CD4-positive, alpha-beta T cell treated with Interleukin-12 subunit alpha and Interleukin-12 subunit beta, for 1 hour (primary cell): Measurements from ENCODE around the gene MBOAT2.

Experiments
- DNase-seq: peaks from one replicate; pipeline ENCODE4 v3.0.0-alpha.2; 2020

MBOAT2 gene

DNA sequence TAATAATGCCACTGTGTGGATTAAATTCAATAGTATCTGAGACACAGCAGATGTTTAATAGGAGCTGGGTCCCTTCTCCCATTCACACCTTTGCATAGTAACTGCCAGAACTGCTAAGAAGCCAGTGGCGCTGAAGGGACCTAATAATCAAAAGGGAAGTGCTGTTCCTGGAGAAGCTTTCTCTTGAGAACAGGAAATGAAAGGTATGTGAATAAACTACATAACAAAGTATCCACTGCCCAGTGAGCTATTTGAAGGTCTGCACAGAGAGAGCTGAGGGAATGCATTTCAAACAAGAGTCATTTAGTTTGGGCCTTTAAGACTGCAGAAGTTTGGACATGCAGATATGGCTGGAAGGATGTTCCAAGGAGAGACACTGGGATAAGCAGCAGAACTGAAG lies 110.0 kb downstream of the MBOAT2 start:
- no peak for DNase-seq

DNA sequence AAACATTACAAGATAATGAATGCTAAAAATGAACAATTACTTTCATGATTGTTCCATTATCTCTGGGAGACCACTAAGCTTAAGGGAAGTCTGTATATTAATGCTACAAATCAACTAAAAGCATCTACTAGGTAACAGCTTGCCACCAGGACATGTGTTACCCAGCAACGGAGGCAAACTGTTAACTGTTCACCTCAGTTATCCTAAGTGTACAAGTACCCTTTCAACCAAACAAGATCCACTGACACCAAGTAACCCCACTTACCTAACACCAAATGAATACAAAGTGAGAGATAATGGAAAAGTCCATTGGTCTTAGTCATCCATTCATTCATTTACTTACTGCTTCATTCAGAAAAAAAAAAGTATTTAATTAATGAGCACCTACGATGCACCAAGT lies 111.4 kb downstream of the MBOAT2 start:
- no peak for DNase-seq

DNA sequence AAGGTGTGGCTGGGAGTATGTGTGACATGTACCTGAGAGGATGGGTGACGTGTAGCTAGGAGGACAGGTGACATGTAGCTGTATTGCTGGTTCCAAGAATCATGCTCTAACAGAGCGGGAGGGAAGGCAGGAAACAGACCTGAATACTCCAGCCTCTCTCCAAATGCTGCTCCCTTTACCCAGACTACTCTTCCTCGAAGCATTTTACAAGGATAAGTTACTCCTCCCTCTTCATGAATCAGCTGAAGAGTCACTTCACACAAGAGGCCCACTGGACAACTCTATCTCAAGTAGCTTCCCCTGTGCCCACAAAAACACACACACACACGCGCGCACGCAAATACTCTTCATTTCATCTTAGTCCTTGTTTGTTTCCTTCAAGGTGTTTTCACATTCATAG lies 113.5 kb downstream of the MBOAT2 start:
- no peak for DNase-seq

DNA sequence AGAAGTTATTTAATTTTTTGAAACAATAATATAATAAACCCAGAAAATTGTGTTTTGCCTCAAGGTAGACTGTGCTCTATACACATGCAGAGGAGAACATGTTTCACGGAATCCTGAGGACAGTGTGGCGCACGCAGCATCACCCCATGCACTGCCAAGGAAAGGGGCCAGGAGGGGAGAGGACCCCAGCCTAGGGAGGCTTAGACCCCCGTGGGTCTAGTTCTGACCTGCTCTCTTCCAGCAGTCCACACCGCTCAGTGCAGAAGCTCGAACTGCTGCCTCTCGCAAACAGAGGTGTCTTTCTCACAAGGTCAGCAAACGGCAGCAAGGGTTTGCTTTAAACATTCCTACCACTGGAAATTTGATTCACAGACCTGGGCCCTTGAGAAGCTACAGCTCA lies 114.5 kb downstream of the MBOAT2 start:
- DNase-seq, result no peak

DNA sequence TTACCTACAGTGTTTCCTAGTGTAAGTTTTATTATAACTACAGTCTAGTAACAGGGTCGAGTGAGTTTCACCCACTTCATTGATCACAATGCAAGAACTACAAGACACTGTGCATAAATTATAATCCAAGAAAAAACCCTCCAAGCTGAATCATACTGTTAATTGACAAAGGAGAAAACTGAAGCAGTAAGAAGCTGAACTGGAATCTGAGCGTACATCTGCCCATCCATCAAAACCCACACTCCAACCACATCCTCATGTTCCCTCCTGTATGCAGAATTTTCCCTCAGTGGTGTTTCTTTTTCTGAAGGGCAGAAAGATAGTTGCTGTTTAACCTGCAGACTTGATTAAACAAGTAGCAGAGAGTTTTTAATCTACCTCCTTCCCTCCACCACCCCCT lies 116.6 kb downstream of the MBOAT2 start:
- DNase-seq, result no peak

DNA sequence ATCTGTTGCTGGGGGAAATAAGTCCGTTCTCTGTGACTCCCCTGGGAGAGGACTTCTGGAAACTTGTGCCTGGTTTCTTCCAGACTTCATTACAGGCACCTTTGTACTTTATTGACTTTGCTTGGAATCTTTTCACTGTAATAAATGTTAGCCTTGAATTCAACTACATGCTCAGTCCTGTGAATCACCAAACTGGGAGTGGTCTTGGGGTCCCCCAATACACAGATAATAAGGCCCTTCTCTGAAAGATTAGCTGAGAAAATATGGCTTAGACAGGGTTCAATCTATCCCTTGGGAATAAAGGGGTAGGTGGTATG lies 117.3 kb downstream of the MBOAT2 start:
- no peak for DNase-seq

DNA sequence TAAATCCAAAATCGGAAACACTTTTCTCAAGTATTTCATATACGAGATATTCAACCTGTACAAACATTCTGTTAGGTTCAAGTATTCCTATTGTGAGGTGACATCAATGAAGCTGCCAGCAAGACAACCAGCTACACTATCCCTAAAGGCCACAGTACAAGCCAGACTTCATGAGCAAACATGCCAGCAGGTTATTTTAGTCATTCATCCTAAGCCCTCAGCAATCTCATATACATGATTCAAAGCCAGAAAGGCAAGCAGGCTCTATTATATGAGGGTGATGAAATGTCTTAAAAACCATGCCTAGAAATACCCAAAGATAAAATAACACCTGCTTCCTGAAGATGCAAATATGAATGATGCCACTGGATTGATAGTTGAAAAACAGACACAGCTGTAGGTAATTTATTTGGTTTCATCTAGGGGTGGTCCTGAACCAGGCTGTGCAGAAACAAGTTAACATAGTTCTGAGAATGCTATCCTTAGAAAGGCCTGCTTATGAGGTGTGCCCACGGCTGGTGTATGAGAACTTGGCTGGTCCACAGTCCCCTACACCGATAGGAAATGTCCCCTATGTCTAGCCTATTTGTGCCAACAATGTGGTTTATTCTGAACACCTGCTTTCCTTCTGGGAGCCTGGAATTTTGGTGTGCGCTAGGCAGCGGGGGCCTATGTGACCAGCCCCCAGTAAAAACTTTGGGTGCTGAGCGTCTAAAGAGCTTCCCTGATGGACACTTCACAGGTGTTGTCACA lies 117.9 kb downstream of the MBOAT2 start:
- DNase-seq, result no peak

DNA sequence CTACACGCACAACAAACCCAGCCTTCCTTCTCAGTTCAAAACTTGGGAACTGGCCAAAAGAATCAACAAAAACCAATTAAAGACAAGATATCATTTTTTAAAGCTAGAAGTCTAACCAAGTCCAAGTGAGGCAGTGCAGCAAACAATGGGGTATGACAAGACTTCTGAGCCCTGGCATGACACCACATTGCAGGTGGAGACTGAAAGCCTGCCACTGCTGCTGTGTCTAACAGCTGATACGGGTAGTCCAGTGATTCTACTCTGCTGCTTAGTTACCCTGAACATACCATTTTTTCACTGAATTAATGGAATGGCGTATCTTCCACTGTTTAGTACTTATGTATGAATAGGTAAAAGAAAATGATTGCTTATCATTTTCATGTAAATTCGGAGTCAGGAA lies 118.7 kb downstream of the MBOAT2 start:
- DNase-seq, result no peak

DNA sequence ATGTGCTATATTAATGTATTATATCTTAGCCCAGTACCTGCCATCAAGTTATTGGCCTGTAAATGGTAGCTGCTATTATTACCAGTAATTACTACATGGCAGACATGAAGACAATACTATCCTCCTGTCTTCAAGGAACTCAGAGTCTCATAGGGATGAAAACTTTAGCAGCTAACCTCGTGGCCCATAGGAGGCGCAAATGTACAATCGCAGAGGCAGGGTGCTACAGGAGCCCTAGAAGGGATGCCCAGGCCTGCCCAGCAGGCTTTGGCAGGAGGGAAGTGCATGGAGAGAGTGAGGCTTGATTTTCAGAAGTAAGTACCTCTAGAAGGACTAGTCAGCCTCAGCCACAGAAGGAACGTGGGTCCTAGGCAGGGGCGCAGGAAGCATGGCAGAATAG lies 121.4 kb downstream of the MBOAT2 start:
- no peak for DNase-seq

DNA sequence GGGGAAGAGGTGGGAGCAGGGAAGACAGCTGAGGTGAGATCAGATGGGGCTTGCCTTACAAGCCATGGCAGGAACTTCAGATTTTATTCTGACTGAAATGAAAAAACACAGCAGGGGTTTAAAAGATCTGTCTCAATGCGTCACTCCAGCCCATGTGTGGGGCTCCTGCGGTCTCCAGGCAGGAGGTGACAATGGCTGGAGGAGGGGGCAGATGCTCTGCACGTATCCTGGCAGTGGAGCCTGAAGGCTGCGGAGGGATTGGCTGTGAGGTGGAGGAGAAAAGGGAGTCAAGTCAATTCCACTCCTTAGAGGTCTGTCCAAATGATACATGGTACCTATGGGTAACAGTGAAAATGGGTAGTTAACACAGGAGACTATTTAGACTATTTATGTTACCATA lies 125.6 kb downstream of the MBOAT2 start:
- no peak for DNase-seq

DNA sequence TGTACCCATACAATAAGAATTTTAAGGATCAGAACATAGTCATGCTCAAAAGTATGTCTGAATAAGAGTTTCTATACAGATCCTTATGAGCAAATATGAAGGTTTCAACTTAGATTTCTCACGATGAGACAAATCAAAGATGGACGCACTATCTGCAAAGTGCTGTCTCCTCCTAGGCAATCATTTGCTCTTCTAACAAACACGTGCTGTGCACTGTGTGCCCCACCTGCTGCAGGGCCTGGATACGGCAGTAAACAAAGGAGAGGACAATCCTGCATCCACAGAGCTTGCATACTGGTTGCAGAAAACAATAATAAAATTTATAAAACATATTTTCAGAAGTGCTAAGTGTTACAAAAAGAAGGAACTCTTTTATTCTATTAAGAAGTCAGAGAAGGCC lies 126.2 kb downstream of the MBOAT2 start:
- no peak for DNase-seq

DNA sequence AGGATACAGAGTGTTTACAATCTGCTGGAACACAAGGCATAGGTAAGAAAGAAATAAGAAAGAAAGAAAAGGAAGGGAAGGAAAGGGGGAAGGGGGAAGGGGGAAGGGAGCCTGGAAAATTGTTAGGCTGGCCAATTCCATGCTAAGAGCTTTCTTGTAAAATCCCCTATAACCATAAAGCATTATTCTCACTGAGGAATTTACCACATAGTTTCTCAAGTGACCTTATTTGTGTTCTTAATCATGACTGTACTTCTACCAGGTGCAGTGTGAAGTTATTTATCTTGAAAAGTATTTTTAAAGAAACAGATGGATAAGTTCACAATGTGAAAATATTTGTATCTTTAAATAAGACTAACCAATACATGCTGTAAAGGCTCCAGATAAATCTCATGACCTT lies 126.9 kb downstream of the MBOAT2 start:
- DNase-seq, result no peak

DNA sequence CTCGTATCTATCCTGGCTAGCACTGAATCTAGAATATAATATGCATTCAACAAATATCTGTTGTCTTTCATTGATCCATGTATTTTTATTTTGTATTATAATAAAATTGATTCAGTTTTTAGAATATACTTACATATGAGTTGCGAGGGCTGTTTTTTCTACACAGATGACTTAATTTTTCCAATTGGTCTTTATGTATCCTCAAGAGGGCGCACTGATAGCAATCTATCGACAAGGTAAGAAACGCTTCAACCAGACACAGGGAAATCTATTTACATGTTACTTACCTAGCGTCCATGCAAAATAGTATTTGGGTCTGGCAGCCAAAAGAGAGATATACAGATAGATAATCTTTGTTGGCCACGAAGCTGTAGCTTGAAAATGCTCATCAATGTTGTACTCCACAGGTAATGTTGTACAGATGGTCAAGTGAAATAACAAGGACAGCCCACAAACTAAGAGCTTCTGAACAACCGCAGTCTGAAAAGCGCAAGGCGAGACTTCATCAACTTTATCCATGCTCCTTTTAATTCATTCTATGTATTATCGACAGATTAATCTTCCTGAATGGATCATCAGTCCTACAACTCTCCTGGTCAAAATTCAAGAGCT lies 130.6 kb downstream of the MBOAT2 start:
- DNase-seq, result peak; percentile 7

DNA sequence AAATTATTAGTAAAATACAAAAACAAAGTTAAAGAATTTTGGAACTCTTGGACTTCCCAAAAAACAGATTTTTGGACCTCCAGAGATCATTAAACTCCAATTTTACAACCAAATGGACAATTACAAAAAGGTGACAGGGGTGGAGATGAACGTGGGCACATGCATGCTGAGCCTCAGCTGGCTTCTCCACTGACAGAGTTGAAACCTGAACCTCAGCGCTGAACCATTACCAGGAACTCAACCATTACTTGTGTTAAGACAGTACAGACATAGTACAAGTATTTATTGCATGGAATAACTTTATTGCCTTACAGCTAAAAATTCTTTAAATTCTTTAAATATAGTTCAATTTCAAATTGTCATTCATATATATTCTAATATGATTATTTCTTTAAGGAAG lies 133.0 kb downstream of the MBOAT2 start:
- DNase-seq, result no peak

DNA sequence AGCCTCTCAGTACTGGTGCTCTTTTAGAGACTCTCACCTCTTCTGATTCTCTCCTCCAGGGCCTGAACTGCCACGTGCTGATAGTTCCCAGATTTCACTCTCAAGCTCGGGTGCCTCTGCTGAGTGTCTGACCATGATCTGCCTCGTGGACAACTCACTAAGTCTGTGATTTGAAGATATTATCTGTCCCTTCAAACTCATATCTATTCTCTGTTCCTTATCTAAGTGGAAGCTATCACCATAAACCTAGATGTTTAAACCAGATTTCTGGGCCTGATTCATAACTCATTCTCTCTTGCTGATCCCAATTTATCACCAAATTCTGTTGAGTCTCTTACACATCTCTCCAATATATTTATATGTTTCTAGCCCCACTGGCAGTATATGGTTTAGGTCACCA lies 136.1 kb downstream of the MBOAT2 start:
- DNase-seq, result no peak

DNA sequence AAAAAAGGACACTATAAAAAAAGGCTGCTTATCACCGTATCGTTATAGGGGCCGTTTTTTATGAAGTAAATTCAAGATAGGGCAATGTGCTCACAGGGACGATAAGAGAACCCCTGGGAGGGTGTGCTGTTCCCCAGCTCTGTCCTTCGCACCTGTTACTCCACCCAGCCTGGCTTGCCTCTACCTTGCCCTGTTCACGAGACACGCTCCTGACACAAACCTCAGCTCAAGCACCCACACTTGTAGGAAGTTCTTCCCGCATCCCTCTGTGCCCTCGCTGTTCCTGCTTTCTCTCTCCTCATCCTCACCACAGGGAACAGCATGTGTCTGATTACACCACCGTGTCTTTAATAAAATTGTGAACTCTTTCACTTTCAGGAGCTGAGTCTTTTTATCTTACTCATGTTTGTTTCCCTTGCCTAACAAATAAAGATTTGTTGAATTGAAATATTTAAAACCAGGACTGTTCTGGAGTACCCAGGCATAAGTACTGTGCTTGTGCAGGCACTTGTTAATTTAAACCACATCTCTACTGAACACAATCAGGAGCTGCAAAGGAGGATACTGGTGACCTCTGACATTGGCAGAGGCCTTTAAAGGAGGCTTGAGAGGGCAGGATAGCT lies 140.0 kb downstream of the MBOAT2 start:
- DNase-seq, result no peak

DNA sequence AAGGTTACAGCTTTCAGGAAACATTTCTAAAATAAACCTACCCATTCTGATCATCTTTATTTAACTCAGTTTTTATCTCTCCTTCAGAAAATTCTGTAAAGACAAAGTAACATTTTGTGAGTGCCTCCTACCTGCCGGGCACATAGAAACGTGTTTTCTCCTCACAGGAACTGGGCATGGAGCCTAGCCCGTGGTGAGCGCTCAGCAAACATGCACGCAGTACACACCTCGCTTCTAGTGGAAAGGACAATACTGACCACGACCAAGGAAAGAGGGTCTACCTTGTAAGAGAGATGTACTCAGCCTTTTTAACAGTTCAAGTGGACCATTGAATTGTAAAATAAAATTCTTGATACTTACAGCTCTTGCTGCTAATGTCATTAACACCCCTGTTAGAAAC lies 141.3 kb downstream of the MBOAT2 start:
- no peak for DNase-seq

DNA sequence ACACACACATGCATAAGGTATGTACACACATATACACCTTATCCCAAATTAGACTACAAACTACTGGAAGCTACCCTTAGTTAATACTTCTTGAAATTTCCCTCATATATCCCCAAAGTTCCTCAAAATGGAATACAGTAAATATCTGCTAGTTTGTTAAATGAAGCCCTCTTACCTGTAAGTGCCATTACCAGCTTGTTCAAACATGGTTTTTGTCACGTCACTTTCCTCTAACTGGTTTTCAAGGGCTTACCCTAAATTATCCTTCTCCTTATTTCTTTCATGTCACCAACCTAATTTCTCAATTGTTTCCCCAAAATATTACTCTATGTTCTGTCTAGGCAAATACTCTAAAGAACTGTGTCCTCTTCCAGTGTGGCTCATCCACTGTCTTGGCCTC lies 141.7 kb downstream of the MBOAT2 start:
- DNase-seq, result no peak

DNA sequence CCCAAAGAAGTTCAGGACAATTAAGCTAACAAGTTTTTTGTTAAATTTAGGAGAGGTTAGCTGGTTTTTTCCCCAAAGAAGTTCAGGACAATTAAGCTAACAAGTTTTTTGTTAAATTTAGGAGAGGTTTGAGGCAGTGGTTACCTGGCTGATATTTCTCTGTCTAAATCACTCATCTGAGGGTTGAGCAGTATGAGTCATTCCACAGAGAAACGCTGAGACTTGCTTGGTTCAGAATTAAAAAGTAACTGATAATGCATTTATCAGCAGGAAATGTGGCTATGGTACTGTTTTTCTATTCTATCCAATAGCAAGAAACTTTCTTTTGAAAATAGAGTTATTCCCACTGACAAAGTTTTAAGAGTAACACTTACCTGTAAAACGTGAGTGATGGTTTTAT lies 143.2 kb downstream of the MBOAT2 start:
- DNase-seq, result no peak

DNA sequence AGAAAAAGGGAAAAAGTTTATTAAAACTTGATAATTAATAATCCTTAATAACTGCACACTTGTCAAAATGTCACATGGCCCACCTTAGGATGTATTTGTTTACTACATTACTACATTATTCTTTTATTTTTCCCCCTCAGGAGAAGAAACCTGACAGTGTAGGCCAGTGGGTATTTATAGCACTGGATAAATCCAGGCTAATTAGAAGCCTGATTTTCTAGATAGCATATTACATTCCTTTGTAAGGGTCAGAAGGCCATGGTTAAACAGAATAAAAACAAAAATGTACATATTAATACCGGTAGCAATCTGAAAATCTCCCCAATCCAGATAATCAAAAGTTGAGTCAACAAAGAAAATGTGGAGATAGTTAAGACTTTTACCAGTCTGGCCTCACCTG lies 144.6 kb downstream of the MBOAT2 start:
- DNase-seq, result no peak

DNA sequence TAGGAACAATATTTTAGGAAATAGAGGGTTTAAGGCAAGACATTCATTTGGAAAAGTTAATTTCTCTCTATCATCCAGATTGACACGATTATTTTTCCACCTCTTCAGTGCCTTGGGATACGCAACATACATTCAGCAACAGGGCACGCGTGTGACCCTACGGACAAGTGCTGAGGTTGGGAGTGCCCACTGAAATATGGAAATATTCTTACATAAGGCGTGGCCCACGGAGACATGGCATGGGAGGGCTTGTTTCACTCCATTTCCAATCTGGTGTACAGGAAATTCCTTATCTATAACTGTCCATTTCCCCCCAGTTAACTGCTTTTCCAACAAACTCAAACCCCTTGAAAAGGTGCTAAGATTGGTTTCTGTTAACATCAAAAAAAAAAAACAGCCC lies 145.2 kb downstream of the MBOAT2 start:
- DNase-seq, result no peak

DNA sequence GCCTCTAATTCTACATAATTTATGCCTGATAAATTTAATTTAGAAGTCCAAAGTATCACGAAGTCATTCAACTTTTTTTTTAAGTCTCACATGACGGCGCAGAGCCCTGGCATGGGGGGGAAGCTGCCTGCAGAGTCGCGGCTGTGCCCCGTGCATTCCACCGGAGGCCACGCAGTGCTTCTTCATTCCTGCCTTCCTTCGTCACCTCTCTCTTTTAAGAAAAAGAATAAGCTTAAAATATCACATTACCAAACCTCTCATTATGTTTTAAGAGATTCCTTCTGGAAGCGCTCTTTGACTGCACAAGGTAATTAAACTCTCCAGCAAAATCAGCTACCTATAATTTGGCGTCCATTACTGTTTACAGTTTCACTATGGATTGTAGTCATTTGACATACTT lies 145.8 kb downstream of the MBOAT2 start:
- DNase-seq, result no peak

DNA sequence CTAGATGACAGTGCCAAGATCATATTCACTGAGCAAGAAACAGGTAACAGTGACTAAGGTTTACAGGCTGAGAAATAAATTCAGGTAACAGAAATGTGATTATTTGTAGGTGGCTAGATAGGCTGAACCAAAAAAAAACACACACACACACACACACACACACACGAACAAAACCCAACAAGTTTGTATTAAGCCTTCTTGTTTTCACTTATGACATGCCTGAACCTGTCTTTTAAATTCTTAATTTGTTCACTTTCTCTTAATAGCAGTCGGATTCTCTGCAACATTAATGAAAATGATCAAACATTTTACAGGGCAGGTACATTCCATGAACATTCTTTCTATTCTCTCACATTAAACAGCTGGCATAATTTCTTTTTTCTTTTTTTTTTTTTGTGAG lies 147.3 kb downstream of the MBOAT2 start:
- no peak for DNase-seq

DNA sequence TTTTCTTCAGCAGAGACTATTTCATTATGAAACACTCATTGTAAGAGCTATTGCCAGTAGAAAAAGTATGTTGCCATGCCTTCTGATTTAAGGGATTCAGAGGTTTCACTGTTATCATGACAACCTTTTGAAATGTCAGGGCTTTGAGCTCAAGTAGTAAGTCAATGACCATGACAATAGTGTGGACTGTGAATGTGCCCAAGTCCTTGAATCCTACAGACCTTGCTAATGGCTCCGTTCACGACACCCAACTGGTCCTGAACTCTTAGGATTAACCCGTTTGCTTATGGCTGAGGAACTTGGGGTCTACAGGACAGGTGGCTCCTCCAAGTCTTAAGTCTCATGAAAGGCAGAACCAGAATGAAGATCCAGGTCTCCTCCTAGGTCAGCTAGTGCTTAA lies 148.5 kb downstream of the MBOAT2 start:
- DNase-seq, result no peak

DNA sequence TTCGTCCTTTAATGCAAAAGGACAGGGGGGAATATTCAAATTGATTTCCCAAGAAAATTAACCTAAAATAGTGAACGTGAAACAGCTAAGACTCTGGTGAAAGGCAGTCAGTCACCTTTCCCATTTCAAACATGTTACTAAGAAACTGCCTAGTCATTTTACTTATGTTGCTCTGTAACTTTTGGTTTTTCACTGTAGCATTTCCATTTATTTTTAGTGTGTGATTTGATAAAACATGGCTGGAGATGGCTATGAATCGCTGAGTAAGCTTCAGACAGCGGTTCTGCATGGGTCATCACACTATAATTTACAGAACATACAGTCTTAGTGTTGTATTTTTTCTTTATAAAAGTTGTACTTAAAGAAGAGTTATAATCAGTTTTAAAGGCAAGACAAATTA lies 150.1 kb downstream of the MBOAT2 start:
- DNase-seq, result no peak
